K562 (cell line): ENCODE results near the gene GANAB. TPM values are rescaled to one million over a fixed set of nuclear protein-coding genes. Genes with fewer than 3 reads are reported as not detected.
A peak's percentile ranks its signal among the peaks of the same experiment; 100 is the strongest.

Experiments
- HES1 ChIP-seq: fragments of 450-650 bp; IDR thresholded peaks from 2 replicates; pipeline ENCODE4 v1.6.1; 2016; ENCODE audit warnings: low read depth, mild to moderate bottlenecking, moderate library complexity
- MNT ChIP-seq, 2 experiments: fragments of 450-650 bp; conservative IDR thresholded peaks; 2 replicates each; pipeline ENCODE4 v1.6.1; 2017; ENCODE audit warnings: mild to moderate bottlenecking in 2 of 2, moderate library complexity in 2 of 2
- NCOR1 ChIP-seq: fragments of 450-650 bp; IDR thresholded peaks from 2 replicates; pipeline ENCODE4 v1.6.1; 2016; ENCODE audit warnings: mild to moderate bottlenecking, moderate library complexity
- NFYB ChIP-seq: IDR thresholded peaks from 2 replicates; pipeline ENCODE4 v1.6.1; 2011; ENCODE audit warnings: mild to moderate bottlenecking, moderate library complexity; ENCODE audit not compliant: insufficient read length; ENCODE audit errors: extremely low read depth
- RERE ChIP-seq: sonication (generic); formaldehyde crosslinking; IDR thresholded peaks from 2 replicates; pipeline ENCODE4 v1.8.0; 2023; ENCODE audit warnings: missing genetic modification reagents, mild to moderate bottlenecking, borderline replicate concordance
- SMARCB1 ChIP-seq: IDR thresholded peaks from 2 replicates; pipeline ENCODE4 v1.6.1; 2011; ENCODE audit warnings: improper control_type of control experiment, low read depth; ENCODE audit not compliant: insufficient read length
- UBTF ChIP-seq, 2 experiments: IDR thresholded peaks; 2 replicates each; pipeline ENCODE4 v1.6.1; 2012; ENCODE audit warnings: improper control_type of control experiment in 2 of 2, low read depth in 2 of 2, low read length in 2 of 2, borderline replicate concordance in 1 of 2
- XRCC5 ChIP-seq: fragments of 200-400 bp; formaldehyde crosslinking; IDR thresholded peaks from 2 replicates; pipeline ENCODE4 v1.6.1; 2017; ENCODE audit warnings: low read depth, mild to moderate bottlenecking, low read length
- ZBTB34 ChIP-seq: fragments of 250-450 bp; sonication (Bioruptor Pico); IDR thresholded peaks from 2 replicates; pipeline ENCODE4 v1.8.0; 2021; ENCODE audit warnings: mild to moderate bottlenecking, moderate library complexity
- ZNF655 ChIP-seq: fragments of 250-450 bp; sonication (Bioruptor Pico); IDR thresholded peaks from 2 replicates; pipeline ENCODE4 v1.5.0; 2021
- ZNF668 ChIP-seq: fragments of 250-450 bp; sonication (Bioruptor Pico); IDR thresholded peaks from 2 replicates; pipeline ENCODE4 v1.8.0; 2022; ENCODE audit warnings: mild to moderate bottlenecking, inconsistent platforms
- polyA plus RNA-seq, 8 experiments: library from polyadenylated mRNA; depleted of rRNA in 4 of 8; stranded (reverse) in 5 of 8; unstranded in 3 of 8; fragments of >200 nt; fragmentation: Nextera tagmentation in 2 of 8; fragmentation: Illumina TruSeq in 1 of 8; extraction: Ambion mirVana in 2 of 8; extraction: Trizol in 1 of 8; gene quantifications; 2 replicates each; pipeline versions ENCODE4 v1.2.1 to v1.2.3, GENCODE V29; 2011 to 2014; ENCODE audit warnings: inconsistent platforms in 1 of 8, missing spikeins in 1 of 8
- total RNA-seq, 7 experiments: library from RNA; depleted of rRNA in 6 of 7; stranded (reverse); fragments of >200 nt in 6 of 7; fragmentation: Illumina TruSeq in 2 of 7; extraction: Trizol in 2 of 7; gene quantifications; 2 replicates each; pipeline versions ENCODE4 v1.2.1 to v1.2.3, GENCODE V29; 2011 to 2021; ENCODE audit warnings: low replicate concordance in 1 of 7

Gene GANAB
- total and polyA plus RNA-seq, 9 of the 15 experiments (the other 6 are each of a cell fraction or from before 2014, with no cell fraction given), result 6.5 to 284 (median 161) TPM

GRCh38 chr11:62602141-62603071, 44.0 kb downstream of the GANAB start (continued):
- no peak for TF ChIP-seq HES1
- no peak for TF ChIP-seq UBTF (IDR thresholded peaks at IDR 0.05; ENCODE audit: borderline replicate concordance in 1 of 2, low read depth in 2 of 2, low read length in 2 of 2)
- peak; percentile 9; the same call in 1 of the 2 replicates for TF ChIP-seq XRCC5
- no peak for TF ChIP-seq ZBTB34 (CRISPR knock-in tag)
- no peak for TF ChIP-seq NFYB
- no peak for TF ChIP-seq ZNF668 (CRISPR knock-in tag)
- TF ChIP-seq ZNF655 (CRISPR knock-in tag), result no peak
- no peak for TF ChIP-seq RERE (CRISPR knock-in tag)
- no peak for TF ChIP-seq NCOR1
- no peak for TF ChIP-seq SMARCB1
- peak in 1 of 2 experiments; percentile 61; a peak in 3 of 4 replicates for TF ChIP-seq MNT (conservative IDR thresholded peaks at IDR 0.05)
